HG03095 (cell line): ENCODE measurements around the gene FBLIM1.

Experiments used
- ATAC-seq: cut with Tn5 transposase; IDR thresholded peaks from one replicate; pipeline ENCODE4 v1.9.1; 2021; ENCODE audit warnings: moderate library complexity; ENCODE audit not compliant: unreplicated experiment

FBLIM1 gene

GRCh38 chr1:15747378-15747777 lies 11.2 kb upstream of the FBLIM1 start:
- ATAC-seq: no peak

- no peak for ATAC-seq
Measured at GRCh38 chr1:15748264-15748663, 10.3 kb upstream of the FBLIM1 start.

DNA sequence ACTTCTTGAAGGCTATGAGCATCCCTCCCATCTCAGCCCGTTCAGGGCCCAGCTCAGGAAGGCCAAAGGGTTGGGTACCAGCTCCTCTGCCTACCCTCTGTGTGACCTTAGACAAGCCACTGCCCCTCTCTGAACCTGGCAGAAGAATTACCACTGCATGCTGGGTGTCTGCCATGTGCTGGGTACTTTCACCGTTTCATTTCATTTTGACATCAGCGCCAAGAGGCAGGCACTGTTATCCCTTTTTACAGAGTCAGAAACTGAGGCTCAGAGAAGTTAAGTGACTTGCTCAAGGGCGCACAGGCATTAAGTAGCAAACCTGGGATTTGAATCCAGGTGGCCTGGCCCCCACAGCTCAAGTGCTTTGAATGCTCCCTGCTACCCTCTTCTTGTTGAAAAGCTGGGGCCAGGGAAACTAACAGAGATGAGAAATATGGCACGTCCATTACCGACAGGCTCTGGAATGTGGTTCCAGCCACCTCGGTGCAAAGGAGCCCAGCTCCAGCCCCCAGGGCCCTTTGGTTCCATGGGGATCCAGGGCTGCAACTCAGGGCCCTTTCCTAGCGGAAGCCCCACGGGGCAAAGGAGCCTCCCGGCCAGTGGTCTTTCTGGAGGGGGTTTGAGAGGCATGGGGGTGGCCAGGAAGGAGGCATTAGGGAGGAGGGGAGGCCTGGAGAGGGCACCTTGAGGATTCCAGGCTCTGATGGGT lies 9.8 kb upstream of the FBLIM1 start:
- ATAC-seq: no peak

GRCh38 chr1:15749399-15750291 lies 8.9 kb upstream of the FBLIM1 start:
- no peak for ATAC-seq

- ATAC-seq: no peak
Measured at GRCh38 chr1:15750924-15751323, 7.7 kb upstream of the FBLIM1 start.

DNA sequence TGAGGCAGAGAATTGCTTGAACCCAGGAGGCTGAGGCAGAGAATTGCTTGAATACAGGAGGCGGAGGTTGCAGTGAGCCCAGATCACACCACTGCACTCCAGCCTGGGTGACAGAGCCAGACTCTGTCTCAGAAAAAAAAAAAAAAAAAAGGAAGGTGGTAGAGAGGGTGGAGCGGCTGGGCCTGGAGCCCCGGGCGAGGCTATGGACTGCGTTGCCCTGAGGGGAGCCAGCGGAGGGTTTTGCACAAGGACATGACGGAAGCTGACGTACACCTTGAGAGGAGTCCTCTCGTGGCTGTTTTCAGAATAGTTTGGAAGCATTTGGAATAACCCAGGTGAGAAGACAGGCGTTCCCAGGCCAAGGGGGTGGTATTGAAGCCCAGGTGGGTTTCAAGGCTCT lies 6.9 kb upstream of the FBLIM1 start:
- ATAC-seq: no peak

DNA sequence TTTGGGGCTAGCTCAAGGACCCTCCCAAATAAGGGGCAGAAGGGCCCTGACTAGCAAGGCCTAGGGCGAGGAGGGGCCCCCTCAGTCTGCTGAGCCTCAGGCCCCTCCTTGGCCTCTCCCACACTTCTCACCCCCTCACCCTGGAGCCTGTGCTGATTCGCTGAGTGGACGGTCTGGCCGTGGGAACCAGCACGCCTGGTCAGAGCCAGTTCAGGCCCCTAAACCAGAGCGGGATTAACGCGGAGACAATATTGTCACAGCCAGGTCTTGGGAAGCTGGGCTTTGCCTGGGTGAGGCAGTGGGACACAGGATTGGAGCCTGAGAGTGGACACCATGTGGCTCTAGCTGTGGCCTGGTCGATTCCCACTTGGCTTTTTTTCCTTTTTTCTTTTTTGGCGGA lies 4.8 kb upstream of the FBLIM1 start:
- no peak for ATAC-seq

DNA sequence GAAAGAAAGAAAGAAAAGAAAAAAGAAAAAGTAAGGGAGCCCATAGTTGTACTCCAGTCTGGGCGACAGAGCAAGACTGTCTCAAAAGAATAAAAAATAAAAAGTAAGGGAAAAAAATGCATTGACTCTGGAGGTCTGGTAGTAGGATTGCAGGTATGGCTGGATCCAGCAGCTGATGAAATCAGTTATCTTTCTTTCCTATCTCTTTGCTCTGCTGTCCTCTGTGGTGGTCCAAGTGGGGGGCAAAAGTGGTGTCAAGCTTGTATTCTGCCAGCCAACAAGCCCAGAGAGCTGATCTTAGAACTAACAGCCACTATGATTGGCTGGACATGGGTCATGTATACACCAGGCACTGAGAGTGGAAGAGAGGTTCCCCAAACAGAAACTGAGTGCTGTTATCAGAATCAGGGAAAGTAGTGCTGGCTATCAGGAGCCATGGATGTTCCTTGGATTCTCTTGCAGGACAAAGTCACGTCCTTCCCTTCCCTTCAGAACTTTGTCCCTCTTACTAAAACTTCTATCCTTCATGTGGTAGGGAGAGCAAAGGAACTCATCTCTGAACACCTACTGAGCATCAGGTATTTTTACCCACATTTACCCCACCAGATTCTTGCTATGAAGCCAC lies 3.5 kb upstream of the FBLIM1 start:
- no peak for ATAC-seq

- ATAC-seq: no peak
Measured at GRCh38 chr1:15755646-15756040, 3.0 kb upstream of the FBLIM1 start.

DNA sequence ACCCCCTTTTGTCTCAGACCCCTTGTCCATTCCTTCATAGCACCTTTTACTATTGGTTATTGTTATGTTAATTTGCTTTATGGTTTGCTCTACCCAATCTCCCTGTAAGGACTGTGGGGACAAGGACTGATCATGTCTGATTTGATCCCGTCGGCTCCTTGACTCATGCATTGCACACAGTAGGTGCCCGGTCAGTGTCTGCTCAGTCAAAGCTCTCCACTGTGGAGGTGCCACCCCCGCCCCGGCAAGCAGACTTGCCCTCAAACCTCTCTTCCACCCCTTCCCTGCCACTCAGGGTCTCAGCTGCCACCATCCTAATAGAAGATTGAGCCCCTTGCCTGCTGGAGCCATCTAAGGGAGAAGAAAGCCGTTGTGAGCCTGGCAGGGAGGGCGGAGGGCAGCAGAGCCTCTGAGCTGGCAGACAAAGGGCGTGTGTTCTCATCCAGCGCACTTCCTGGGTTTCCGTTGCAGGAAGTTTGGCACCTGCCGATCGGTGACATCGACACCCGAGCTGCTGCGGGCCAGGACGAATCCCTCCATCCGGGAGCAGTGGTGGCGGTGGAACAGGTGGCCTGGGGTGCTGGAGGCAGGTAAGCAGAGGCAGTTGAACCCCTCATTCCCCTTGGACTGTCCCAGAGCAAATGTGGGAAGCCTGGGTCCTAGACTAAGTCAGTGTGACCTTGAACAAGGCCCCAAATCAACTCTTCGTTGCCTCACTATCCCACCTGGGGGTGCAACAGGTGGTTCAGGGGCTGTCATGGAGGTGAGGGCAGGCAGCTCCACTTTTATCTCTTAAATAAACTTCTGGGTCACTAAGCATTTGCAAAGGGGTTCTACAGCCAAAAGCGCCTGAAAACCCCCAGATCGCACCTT lies 2.2 kb upstream of the FBLIM1 start:
- ATAC-seq: no peak

DNA sequence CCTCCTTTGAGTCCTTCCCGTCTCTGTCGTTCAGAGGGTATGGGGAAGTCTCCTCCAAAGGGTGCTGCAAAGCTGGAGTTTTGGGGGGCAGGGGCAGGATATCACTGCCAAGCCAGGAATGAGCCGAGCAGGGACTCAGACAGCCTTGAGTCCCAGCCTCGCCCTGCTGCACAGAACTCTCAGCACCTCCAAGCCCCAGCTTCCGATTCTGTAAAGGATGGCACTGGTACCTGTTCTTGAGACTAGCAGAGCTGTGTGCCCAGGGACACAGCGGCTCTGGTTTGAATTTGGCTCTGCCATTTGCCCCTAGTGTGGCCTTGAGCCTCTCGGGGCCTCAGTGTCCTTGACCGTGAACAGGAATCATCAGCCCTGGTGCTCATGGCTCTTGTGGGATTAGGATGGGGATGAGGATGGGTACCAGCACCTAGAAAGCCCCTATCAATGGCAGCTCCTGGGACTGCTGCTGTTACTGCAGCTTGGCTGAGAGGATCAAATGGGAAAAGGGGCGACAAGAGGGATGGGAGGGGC lies 1.5 kb upstream of the FBLIM1 start:
- ATAC-seq: no peak

DNA sequence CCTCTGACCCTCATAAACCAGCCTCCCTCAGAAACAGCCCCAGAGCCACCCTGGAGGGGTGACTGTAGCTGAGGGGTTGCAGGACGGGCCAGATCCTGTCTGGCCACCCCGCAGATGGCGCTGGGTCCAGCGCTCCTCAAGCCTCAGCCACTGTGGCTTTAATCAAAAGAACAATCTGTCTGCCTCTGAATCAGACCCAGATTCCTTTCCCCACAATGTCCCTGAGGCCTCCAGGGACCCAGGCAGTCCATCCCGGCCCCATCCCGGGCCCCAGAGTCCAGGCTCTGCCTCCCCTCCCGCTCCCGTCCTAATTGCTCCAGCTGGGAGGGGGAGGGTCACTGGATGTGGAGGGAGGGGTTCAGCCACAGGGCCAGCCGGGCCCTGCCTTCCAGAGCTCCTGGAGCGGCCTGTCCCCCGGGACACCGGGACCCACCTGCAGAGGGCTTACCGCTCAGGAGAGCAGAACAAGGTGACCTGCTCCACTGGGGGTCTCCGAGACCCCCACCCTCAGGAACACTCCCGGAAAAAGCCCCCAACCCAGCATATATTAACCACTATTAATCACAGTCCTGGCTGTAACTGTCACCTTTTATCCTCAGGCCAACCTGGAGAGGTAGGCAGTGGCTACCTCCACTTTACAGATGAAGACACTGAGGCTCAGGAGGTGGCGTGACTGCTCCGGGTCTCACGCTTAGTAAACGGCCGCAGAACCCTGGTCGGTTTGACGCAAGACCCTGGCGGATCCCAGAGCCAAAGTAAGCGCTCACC lies 836 bp upstream of the FBLIM1 start:
- ATAC-seq: no peak

DNA sequence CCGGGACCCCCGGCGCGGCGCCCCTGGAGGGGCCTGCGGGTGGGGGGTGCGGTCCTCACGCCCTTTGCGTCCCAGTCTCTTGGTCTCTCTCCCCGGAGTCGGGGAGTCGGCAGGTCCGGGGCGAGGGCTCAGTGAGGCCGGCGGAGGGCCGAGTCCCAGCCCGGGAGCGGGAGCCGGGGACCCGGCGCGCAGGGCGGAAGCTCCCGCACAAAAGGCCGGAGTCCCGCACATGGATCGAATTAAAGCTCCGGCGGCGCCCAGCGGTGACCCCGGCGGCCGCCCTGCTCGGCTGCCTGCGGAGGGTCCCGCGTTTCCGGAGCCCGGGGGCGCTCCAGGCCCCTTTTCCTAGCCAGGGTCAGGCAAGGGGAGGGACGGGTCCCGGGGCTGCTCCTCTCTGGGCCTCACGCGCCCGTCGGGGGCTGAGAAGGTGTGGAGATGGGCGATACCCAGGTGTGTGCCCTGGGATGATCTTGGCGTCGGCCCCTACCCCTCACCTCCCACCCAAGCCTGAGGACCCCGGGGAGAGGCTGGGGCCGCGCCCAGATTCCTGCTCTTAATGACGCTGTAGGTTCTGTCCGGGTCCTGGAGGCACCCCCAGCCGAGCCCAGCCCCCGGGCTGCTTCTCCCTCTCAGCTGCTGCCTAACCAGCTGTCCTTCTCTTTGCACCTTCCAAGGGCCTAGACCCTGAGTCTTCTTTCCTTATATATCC lies 512 bp downstream of the FBLIM1 start:
- ATAC-seq: no peak

DNA sequence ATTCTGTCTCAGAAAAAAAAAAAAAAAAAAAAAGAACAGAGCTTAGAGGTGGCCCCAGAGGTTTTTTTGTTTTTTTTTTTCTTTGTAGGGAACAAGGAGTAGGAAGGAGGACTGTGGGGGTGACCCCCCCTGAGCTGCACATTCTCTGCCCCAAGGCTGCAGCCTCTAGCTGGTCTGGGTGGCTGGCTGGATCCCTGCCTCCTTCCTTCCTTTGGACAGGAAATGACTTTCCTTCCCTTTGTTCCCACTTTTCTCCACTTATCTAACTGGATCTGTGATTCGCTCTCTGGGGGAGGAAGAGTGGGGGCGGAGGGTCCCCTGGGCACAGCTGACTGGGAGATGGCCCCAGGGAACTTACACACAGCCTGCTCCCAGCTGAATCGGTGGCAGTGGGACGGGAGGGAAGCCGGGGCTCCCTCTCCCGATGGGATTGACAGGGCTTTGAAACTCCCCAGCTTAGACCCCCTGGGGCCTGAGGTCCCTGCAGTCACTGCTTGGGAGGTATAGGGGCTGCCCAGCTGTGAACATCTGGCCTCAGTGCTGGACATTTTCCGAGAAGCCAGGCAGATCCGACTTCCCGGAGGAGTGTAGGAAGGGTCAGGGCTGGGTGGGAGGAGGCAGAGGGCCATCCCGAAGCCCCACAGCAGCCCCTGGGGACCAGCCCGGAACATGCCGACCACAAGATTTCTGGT lies 2.1 kb downstream of the FBLIM1 start:
- no peak for ATAC-seq

GRCh38 chr1:15761366-15762128 lies 3.0 kb downstream of the FBLIM1 start:
- no peak for ATAC-seq

GRCh38 chr1:15762546-15762945 lies 4.0 kb downstream of the FBLIM1 start:
- ATAC-seq: no peak

DNA sequence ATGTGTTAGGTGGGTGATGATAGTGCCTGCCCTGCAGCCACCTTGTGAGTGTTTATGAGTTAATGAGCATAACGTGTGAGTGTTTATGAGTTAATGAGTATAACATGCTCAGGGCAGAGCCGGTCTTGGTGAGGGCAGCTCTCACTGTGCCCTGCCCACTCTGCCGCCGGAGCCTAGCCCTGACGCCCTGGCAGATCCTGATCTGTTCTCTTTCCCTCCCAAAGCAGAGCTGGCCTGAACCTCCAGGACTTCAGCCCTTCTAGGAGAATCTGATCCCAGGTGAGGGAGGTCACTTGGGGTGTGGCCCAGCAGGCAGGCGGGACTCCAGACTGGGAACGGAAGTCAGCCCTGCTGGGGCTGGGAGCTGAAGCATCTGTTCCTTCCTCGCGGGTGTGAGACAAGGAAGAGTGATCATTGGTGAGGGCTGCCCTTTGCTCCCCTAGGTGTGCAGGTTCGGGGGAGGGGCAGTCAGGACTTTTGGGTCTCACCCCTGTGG lies 5.7 kb downstream of the FBLIM1 start:
- ATAC-seq: no peak

DNA sequence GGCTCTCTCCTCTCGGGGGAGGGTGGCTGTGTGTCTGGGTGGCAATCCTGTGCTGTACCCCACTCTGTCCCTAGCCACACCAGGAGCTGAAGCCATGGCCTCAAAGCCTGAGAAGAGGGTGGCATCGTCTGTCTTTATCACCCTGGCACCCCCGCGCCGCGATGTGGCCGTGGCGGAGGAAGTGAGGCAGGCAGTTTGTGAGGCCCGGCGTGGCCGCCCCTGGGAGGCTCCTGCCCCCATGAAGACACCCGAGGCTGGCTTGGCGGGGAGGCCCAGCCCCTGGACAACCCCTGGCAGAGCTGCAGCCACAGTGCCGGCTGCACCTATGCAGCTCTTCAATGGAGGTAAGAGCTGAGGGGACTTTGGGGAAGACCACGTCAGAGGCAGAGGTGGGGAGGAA lies 6.3 kb downstream of the FBLIM1 start:
- no peak for ATAC-seq
